MCF 10A (cell line): ENCODE results near the gene NUTF2. TPM values are rescaled to one million over a fixed set of nuclear protein-coding genes. Genes with fewer than 3 reads are reported as not detected.
"Not testable (repeated sequence)": the region's sequence is repeated elsewhere in the genome, so short reads cannot be mapped to it uniquely, and the experiment has no call there.

Experiments used
- BruUV-seq: library from RNA; stranded (reverse); fragments of 400-500 nt; replicated peaks from 2 replicates; lab custom pipeline; 2021; lab: Mats Ljungman, UMichigan
- CTCF ChIA-PET: fragments of 300-600 bp; sonication (Branson Sonifier 250); formaldehyde crosslinking; extraction: SDS; loops from one replicate; lab custom pipeline; 2021; ENCODE audit warnings: antibody characterized with exemption, inconsistent platforms; lab: Yijun Ruan, JAX
- POLR2A ChIA-PET: fragments of 300-600, 350-650 bp; sonication (Branson Sonifier 250); formaldehyde crosslinking; extraction: SDS; loops from one replicate; lab custom pipeline; 2020; ENCODE audit warnings: antibody characterized with exemption, inconsistent platforms; lab: Yijun Ruan, JAX
- DNase-seq: peaks from one replicate; pipeline ENCODE4 v3.0.0-alpha.2; 2018; ENCODE audit not compliant: unreplicated experiment
- H3K27ac Mint-ChIP-seq: one replicate; pipeline ENCODE4 v1.8.0; 2022; ENCODE audit warnings: mild to moderate bottlenecking, low read depth, mixed read lengths; ENCODE audit not compliant: unreplicated experiment
- H3K27me3 Mint-ChIP-seq: one replicate; pipeline ENCODE4 v1.8.0; 2022; ENCODE audit warnings: mixed read lengths; ENCODE audit not compliant: insufficient read depth, unreplicated experiment
- H3K36me3 Mint-ChIP-seq: one replicate; pipeline ENCODE4 v1.8.0; 2022; ENCODE audit warnings: mild to moderate bottlenecking, moderate library complexity, mixed read lengths; ENCODE audit not compliant: insufficient read depth, unreplicated experiment
- H3K4me1 Mint-ChIP-seq: one replicate; pipeline ENCODE4 v1.8.0; 2022; ENCODE audit warnings: mixed read lengths; ENCODE audit not compliant: insufficient read depth, unreplicated experiment
- H3K4me3 Mint-ChIP-seq: one replicate; pipeline ENCODE4 v1.8.0; 2022; ENCODE audit warnings: mild to moderate bottlenecking, moderate library complexity, mixed read lengths; ENCODE audit not compliant: unreplicated experiment
- H3K9me3 Mint-ChIP-seq: one replicate; pipeline ENCODE4 v1.8.0; 2022; ENCODE audit warnings: mixed read lengths; ENCODE audit not compliant: unreplicated experiment
- CTCF ChIP-seq: fragments of 200-600 bp; IDR thresholded peaks from one replicate; pipeline ENCODE4 v1.8.0; 2022; ENCODE audit warnings: antibody characterized with exemption, mild to moderate bottlenecking; ENCODE audit not compliant: unreplicated experiment
- intact Hi-C: fragments of 100-400 bp; cut with micrococcal nuclease; formaldehyde crosslinking; loops from 2 replicates; pipeline ENCODE4 v1.14.1; 2022
- total RNA-seq: library from RNA; stranded (reverse); gene quantifications from 2 replicates; pipeline ENCODE4 v1.2.3, GENCODE V29; 2022

Gene NUTF2
- total RNA-seq, 1 experiment from 2014 or later = 133 TPM

- peak; percentile 39 for DNase-seq
- intact Hi-C loops = no loop called here
- H3K4me1 Mint-ChIP-seq = no peaks in the 10 kb centered on the region
- no peaks in the 10 kb centered on the region for H3K27me3 Mint-ChIP-seq
- H3K4me3 Mint-ChIP-seq = no peak overlapping the region
- no TSS peak for BruUV-seq
- no peaks in the 10 kb centered on the region for H3K9me3 Mint-ChIP-seq
- ChIA-PET POLR2A (interaction anchor here (0.6 kb wide), 1 partner anchor 11 kb away, joined by 3 read pairs; no protein-coding TSS in a partner anchor), CTCF (interaction anchor here (1.3 to 2.6 kb wide), 3 partner anchors 26 to 238 kb away, joined by 3 to 10 read pairs (median 3); partner anchors contain the start of gene NRN1L)
- TF ChIP-seq CTCF = no peak
- no peak overlapping the region for H3K27ac Mint-ChIP-seq
- H3K36me3 Mint-ChIP-seq = peaks cover 44% of the 10 kb centered on the region
These were observed 63.4 kb downstream of the NUTF2 start for GRCh38 chr16:67910158-67910557.

- Mint-ChIP-seq H3K27me3 (no peaks in the 10 kb centered on the region), H3K36me3 (peaks cover 29% of the 10 kb centered on the region), H3K9me3 (no peaks in the 10 kb centered on the region), H3K4me3 (no peak overlapping the region), H3K27ac (no peak overlapping the region), H3K4me1 (peaks cover 15% of the 10 kb centered on the region)
- ChIA-PET CTCF (interaction anchor here (0.6 to 1.6 kb wide), 10 partner anchors 12 to 606 kb away, joined by 3 to 4 read pairs (median 3); no protein-coding TSS in a partner anchor), POLR2A (interaction anchor here (0.7 to 1.9 kb wide), 4 partner anchors 14 to 151 kb away, joined by 3 to 7 read pairs (median 3); partner anchors contain the start of genes PSKH1 and PSMB10)
- BruUV-seq = no TSS peak
- TF ChIP-seq CTCF = no peak
- intact Hi-C loops = loop anchor here (5.0 kb wide), 1 partner anchor 73 kb away; the partner anchor contains the start of gene THAP11
- DNase-seq = no peak
These were observed 68.2 kb downstream of the NUTF2 start for GRCh38 chr16:67914758-67915495.

GRCh38 chr16:67915496-67915769 lies 68.7 kb downstream of the NUTF2 start:
- not testable (repeated sequence) for BruUV-seq, H3K4me3 Mint-ChIP-seq, DNase-seq, H3K27ac Mint-ChIP-seq, H3K27me3 Mint-ChIP-seq, H3K9me3 Mint-ChIP-seq
- ChIA-PET POLR2A (interaction anchor here (0.7 to 1.9 kb wide), 4 partner anchors 14 to 151 kb away, joined by 3 to 7 read pairs (median 3); partner anchors contain the start of genes PSKH1 and PSMB10), CTCF (interaction anchor here (0.6 to 1.6 kb wide), 7 partner anchors 11 to 607 kb away, joined by 3 to 4 read pairs (median 3); no protein-coding TSS in a partner anchor)
- intact Hi-C loops = loop anchor here (5.0 kb wide), 1 partner anchor 73 kb away; the partner anchor contains the start of gene THAP11
- Mint-ChIP-seq H3K4me1 (peaks cover 15% of the 10 kb centered on the region), H3K36me3 (peaks cover 26% of the 10 kb centered on the region)

GRCh38 chr16:67915831-67916723 lies 69.3 kb downstream of the NUTF2 start:
- Mint-ChIP-seq H3K36me3 (peaks cover 21% of the 10 kb centered on the region), H3K27me3 (no peaks in the 10 kb centered on the region), H3K4me3 (no peak overlapping the region), H3K4me1 (peaks cover 15% of the 10 kb centered on the region), H3K9me3 (no peaks in the 10 kb centered on the region), H3K27ac (no peak overlapping the region)
- ChIA-PET CTCF (interaction anchor here (0.6 to 1.6 kb wide), 8 partner anchors 12 to 607 kb away, joined by 3 to 4 read pairs (median 3); no protein-coding TSS in a partner anchor), POLR2A (interaction anchor here (0.5 to 1.9 kb wide), 4 partner anchors 20 to 200 kb away, joined by 3 to 7 read pairs (median 3); partner anchors contain the start of genes PSKH1 and PSMB10)
- intact Hi-C loops = loop anchor here (5.0 kb wide), 1 partner anchor 74 kb away; the partner anchor contains the start of gene THAP11
- BruUV-seq = no TSS peak
- no peak for TF ChIP-seq CTCF
- no peak for DNase-seq
